GM12873 (cell line): ENCODE results near the gene SUGP2.
A peak's percentile ranks its signal among the peaks of the same experiment; 100 is the strongest.

ENCODE experiments used
- CTCF ChIP-seq: IDR thresholded peaks from 2 replicates; pipeline ENCODE4 v1.5.1; 2012; ENCODE audit warnings: low read depth, mild to moderate bottlenecking, moderate library complexity, low read length, control low read depth; ENCODE audit not compliant: insufficient read depth; ENCODE audit errors: missing control alignments

Gene SUGP2

GRCh38 chr19:18995804-18996241 is 37.5 kb downstream of the SUGP2 start:
- peak; percentile 50 for TF ChIP-seq CTCF

GRCh38 chr19:18993115-18993514 is 40.2 kb downstream of the SUGP2 start:
- no peak for TF ChIP-seq CTCF

GRCh38 chr19:18992696-18993095 is 40.6 kb downstream of the SUGP2 start:
- TF ChIP-seq CTCF: no peak

GRCh38 chr19:18991468-18991867 is 41.8 kb downstream of the SUGP2 start:
- no peak for TF ChIP-seq CTCF

- TF ChIP-seq CTCF: no peak
These were observed 42.3 kb downstream of the SUGP2 start for GRCh38 chr19:18991006-18991405.

- TF ChIP-seq CTCF: no peak
These were observed 43.1 kb downstream of the SUGP2 start for GRCh38 chr19:18990128-18990708.

GRCh38 chr19:18989316-18989715 is 44.0 kb downstream of the SUGP2 start:
- TF ChIP-seq CTCF: no peak
